IMR-90 (cell line): ENCODE results near the gene CUL7.

Source experiments
- BHLHE40 ChIP-seq: fragments of 150-350 bp; IDR thresholded peaks from 2 replicates; pipeline ENCODE4 v1.6.1; 2016; ENCODE audit warnings: mild to moderate bottlenecking, low read depth, low read length
- CTCF ChIP-seq: conservative IDR thresholded peaks from 2 replicates; pipeline ENCODE4 v1.5.1; 2012; ENCODE audit warnings: mild to moderate bottlenecking, low read depth, low read length, improper control_type of control experiment
- MXI1 ChIP-seq: IDR thresholded peaks from 2 replicates; pipeline ENCODE4 v1.6.1; 2012; ENCODE audit warnings: low read depth, mild to moderate bottlenecking, low read length, moderate library complexity, borderline replicate concordance
- NFE2L2 ChIP-seq: fragments of 150-350 bp; IDR thresholded peaks from 2 replicates; pipeline ENCODE4 v1.6.1; 2016; ENCODE audit warnings: low read depth, mild to moderate bottlenecking, low read length
- POLR2A ChIP-seq: IDR thresholded peaks from 2 replicates; pipeline ENCODE4 v1.6.1; 2012; ENCODE audit warnings: mild to moderate bottlenecking, low read depth, low read length
- RAD21 ChIP-seq: IDR thresholded peaks from 2 replicates; pipeline ENCODE4 v1.6.1; 2012; ENCODE audit warnings: low read length, improper control_type of control experiment
- TF ChIP-seq, protein P1 (sequence below): fragments of 150-350 bp; IDR thresholded peaks from 2 replicates; pipeline ENCODE4 v1.6.1; 2016; ENCODE audit warnings: low read depth, mild to moderate bottlenecking, low read length, moderate library complexity, borderline replicate concordance

- TF ChIP-seq, protein P1, sequence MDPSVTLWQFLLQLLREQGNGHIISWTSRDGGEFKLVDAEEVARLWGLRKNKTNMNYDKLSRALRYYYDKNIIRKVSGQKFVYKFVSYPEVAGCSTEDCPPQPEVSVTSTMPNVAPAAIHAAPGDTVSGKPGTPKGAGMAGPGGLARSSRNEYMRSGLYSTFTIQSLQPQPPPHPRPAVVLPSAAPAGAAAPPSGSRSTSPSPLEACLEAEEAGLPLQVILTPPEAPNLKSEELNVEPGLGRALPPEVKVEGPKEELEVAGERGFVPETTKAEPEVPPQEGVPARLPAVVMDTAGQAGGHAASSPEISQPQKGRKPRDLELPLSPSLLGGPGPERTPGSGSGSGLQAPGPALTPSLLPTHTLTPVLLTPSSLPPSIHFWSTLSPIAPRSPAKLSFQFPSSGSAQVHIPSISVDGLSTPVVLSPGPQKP, result no peak
- no peak for TF ChIP-seq RAD21
- no peak for TF ChIP-seq CTCF
- no peak for TF ChIP-seq NFE2L2
- no peak for TF ChIP-seq MXI1
- no peak for TF ChIP-seq POLR2A
- no peak for TF ChIP-seq BHLHE40
Measured at GRCh38 chr6:43089874-43090558, 36.4 kb upstream of the CUL7 start.
